Activated CD4-positive, alpha-beta T cell treated with anti-CD3 and anti-CD28 coated beads for 1 hour (primary cell): Measurements from ENCODE around the gene PRAMEF1.
"Not testable (repeated sequence)": the region's sequence is repeated elsewhere in the genome, so short reads cannot be mapped to it uniquely, and the experiment has no call there.

ENCODE experiments used
- DNase-seq: peaks from one replicate; pipeline ENCODE4 v3.0.0-alpha.2; 2020

The PRAMEF1 gene

DNA sequence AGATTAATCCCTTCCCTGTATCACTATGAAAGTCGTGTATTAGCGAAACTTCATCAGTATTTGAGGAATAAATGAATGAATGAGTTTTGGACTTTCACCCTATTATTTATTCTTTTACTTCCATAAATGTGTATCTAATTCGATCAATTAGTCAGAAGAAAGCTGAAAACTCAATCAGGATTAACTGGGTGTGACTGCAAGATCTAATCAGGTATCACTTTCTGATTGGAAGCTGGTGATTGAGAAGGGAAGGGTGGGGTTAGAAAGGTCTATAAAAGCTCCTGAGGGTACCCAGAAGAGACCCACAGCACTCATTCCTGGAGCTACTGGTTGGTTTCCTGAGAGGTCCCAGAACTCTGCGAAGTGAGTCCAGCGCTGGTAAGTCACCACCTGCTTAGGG is at the start of gene PRAMEF1:
Gene PRAMEF1, plus strand, starts transcription at position 301 of the 400 bp plus-strand sequence. CDS start 1,831 bp downstream, outside the sequence.
- DNase-seq, result not testable (repeated sequence)

DNA sequence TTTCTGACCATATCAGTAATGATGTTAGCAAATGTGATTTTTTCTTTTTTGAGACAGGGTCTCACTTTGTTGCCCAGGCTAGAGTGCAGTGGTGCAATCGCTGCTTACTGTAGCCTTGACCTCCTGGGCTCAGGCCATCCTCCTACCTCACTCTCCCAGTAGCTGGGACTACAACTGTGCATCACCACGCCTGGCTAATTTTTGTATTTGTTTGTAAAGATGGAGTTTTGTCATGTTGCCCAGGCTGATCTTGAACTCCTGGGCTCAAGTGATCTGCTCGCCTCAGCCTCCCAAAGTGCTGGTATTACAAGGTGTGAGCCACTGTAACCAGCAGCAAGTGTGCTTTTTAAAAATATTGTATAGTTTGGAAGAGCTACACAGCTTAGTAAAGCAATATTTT is 49.3 kb upstream of the PRAMEF1 start:
- no peak for DNase-seq

- no peak for DNase-seq
Measured at GRCh38 chr1:12745126-12745991, 45.8 kb upstream of the PRAMEF1 start.

GRCh38 chr1:12745992-12746323 is 45.2 kb upstream of the PRAMEF1 start, which contains the start of gene CFAP107:
TSS of gene CFAP107 (plus strand) at chr1:12746200. CDS start at chr1:12746431, 231 bp downstream.
- no peak for DNase-seq

GRCh38 chr1:12748778-12749355 is 42.3 kb upstream of the PRAMEF1 start:
- DNase-seq, result no peak

- no peak for DNase-seq
Measured at GRCh38 chr1:12754738-12755137, 36.5 kb upstream of the PRAMEF1 start.

GRCh38 chr1:12756273-12756672 is 34.9 kb upstream of the PRAMEF1 start:
- DNase-seq, result no peak

DNA sequence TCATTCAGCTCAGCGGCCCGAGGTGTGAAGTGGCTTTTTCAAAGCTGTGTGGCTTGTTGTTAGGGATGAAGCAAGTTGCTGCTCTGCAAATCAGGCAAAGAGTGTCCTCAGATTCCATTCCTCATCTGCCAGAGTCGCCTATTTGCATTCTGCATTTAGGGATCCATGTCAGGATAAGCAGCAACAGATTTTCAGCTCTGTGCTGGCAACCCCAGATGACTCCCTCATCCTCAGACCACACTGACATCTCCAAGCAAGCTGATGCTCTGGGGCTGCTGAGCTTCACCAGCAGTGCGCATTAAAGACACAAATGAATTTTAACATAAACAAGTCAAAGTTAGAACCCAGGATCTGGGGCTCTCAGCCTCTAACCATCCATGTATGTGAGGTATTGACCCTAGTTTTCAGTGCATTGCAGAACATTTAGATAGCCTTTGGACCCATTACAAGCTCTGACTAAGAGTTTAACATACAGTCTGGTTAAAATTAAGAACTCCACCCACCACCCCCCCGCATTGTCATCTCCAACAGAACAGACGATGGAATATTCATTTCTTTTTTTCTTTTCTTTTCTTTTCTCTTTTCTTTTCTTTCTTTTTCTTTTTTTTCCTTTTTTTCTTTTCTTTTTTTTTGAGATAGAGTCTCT is 34.3 kb upstream of the PRAMEF1 start:
- no peak for DNase-seq

- DNase-seq, result no peak
Measured at GRCh38 chr1:12757836-12758235, 33.4 kb upstream of the PRAMEF1 start.

- DNase-seq, result no peak
Measured at GRCh38 chr1:12760256-12760795, 30.9 kb upstream of the PRAMEF1 start.

DNA sequence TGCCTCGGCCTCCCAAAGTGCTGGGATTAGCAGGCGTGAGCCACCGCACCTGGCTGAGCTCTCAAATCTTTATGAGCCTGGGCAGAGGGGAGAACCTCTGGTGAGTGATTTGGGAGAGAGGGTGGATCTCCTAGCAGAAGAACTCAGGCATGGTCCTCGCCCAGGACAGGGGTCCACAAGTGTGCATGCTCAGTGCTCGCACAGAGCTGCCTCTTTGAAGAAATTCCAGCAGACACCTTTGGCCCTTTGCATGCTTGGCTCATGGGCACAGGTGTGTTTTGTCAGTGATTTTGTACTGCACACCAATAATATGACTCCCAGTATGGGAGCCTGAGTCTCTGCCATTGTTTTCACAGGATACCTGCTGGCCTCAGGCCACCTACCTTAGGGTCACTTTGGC is 29.4 kb upstream of the PRAMEF1 start:
- no peak for DNase-seq

DNA sequence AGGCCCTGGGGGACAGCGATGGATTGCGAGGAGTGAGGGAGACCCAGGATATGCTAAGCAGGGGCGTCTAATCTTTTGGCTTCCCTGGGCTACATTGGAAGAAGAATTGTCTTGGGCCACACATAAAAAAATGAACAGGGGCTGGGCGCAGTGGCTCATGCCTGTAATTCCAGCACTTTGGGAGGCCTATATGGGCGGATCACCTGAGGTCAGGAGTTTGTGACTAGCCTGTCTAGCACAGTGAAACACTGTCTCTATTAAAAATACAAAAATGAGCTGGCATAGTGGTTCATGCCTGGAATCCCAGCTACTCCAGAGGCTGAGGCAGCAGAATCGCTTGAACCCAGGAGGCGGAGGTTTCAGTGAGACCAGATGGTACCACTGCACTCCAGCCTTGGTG is 28.4 kb upstream of the PRAMEF1 start:
- DNase-seq, result no peak

DNA sequence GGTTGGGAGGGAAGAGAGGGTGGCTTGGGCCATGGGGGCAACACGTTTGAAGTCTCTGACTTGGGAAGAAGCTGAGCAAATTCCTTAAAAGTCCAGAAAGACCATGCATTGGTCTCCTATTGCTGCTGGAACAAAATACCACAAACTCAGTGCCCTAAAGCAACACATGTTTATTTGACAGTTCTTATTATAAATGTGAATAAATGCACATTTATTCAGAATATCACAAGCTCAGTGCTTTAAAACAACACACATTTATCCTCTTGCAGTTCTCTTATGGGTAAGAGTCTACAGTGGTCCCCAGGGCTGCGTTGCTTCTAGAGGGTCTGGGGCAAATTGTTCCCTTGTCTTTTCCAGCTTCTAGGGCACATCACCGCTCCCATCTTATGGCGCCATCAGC is 27.7 kb upstream of the PRAMEF1 start:
- DNase-seq, result no peak

GRCh38 chr1:12764016-12764415 is 27.2 kb upstream of the PRAMEF1 start:
- no peak for DNase-seq

- no peak for DNase-seq
Measured at GRCh38 chr1:12769031-12769430, 22.2 kb upstream of the PRAMEF1 start.

DNA sequence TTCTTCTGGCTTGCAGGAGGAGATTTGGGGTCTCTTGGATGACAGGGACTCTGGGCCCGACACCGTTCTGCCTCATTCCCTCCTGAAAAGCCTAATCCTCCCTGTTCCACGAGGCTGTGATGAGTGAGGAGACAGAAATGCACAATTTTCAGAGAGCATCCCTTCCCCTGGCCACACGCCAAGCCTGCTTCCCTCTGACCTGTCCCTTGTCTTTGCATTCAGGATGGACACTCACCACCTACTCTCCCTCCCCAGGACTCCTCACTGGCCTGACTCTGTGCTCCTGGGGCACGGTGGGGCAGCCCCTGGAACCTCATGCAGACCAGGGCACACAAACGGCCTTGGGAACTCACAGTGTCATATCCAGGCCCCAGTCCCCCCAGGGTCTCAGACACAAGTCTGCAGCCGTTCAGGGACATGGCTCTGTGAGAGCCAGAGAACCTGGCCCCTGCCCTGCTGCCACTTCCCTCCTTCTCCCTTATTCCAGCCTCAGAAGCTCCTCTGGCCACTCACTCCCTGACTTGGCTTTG is 21.2 kb upstream of the PRAMEF1 start:
- no peak for DNase-seq

DNA sequence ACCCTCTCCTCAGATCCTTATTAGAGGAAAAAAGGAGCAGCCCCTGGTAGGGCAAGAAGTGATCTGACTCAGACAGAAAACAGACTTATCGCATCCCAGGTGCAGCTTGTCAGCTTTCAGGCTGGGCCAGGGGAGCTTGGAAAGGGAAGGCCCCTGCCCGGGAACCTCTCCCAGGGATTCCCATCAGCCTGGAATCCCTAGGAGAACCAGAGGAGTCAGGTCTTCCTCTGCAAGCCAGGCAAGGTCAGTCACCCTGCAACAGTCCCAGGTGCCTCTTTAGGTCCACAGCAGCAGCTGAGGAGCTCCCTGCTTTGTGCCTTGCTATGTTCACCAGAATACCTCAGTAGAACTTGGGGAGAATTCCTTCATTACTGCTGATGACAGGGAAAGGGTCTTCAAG is 20.6 kb upstream of the PRAMEF1 start:
- no peak for DNase-seq

- no peak for DNase-seq
Measured at GRCh38 chr1:12771186-12771585, 20.0 kb upstream of the PRAMEF1 start.

DNA sequence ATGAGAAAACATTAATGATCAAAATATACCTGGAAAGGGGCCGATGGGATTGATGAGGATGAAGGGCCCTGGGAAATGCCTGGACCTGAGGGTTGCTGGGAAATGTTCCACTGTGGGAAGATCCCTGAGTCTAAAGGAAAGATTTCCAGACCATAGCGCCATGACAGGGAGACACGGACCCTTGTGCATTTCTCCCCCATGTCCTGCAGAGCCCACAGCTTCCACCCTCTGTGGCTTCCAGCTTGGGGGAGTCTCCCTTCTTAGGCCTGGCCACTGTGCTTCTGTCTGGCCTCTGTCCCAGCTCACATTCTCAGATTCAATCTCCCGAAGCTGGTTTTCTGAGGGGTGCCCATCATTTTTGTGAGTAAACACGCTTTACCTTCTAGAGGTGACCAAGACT is 18.7 kb upstream of the PRAMEF1 start:
- no peak for DNase-seq

DNA sequence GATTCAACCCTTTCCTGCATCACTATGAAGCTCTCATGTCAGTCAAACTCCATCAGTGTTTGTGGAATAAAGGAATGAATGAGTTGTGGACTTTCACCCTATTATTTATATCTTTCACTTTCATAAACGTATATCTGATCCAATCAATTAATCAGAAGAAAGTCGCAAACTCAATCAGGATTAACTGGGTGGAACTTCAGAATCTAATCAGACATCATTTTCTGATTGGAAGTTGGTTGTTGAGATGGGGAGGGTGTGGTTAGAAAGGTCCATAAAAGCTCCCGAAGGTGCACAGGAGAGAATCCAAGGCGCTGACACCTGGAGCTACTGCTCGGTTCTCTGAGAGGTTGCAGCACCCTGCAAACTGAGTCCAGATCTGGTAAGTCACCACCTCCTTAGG is 17.8 kb upstream of the PRAMEF1 start, which contains the start of gene PRAMEF12:
Gene PRAMEF12, plus strand, starts transcription at position 301 of the 400 bp plus-strand sequence. CDS start 1,130 bp downstream, outside the sequence.
- no peak for DNase-seq

- no peak for DNase-seq
Measured at GRCh38 chr1:12774801-12775345, 16.3 kb upstream of the PRAMEF1 start.

DNA sequence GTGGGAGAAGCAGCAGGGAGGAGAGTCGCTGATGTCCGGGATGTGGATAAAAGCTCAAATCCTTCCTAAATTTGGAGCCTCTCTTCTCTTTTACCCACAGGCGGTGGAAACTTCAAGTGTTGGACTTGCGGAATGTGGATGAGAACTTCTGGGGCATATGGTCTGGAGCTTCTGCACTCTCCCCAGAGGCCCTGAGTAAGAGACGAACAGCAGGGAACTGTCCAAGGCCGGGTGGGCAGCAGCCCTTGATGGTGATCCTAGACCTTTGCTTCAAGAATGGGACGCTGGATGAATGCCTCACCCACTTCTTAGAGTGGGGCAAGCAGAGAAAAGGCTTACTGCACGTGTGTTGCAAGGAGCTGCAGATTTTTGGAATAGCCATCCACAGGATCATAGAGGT is 15.8 kb upstream of the PRAMEF1 start:
- no peak for DNase-seq
